HepG2 (cell line): ENCODE measurements around the gene STX4. TPM values are rescaled to one million over a fixed set of nuclear protein-coding genes. Genes with fewer than 3 reads are reported as not detected.

Experiments
- ARNT2 ChIP-seq: sonication (generic); formaldehyde crosslinking; IDR thresholded peaks from 2 replicates; pipeline ENCODE4 v1.8.0; 2022; ENCODE audit warnings: mild to moderate bottlenecking, low read depth, missing genetic modification reagents, moderate library complexity
- BRCA1 ChIP-seq: sonication (generic); formaldehyde crosslinking; IDR thresholded peaks from 2 replicates; pipeline ENCODE4 v1.4.0; 2020; ENCODE audit warnings: missing genetic modification reagents
- CC2D1A ChIP-seq: sonication (generic); formaldehyde crosslinking; IDR thresholded peaks from 2 replicates; pipeline ENCODE4 v1.8.1; 2023; ENCODE audit warnings: mild to moderate bottlenecking, missing genetic modification reagents
- EHMT2 ChIP-seq: fragments of 200-600 bp; sonication (generic); IDR thresholded peaks from 2 replicates; pipeline ENCODE4 v1.7.0; 2017; ENCODE audit warnings: antibody characterized with exemption, low read depth, low read length, borderline replicate concordance
- FOXO1 ChIP-seq: sonication (generic); formaldehyde crosslinking; IDR thresholded peaks from 2 replicates; pipeline ENCODE4 v1.4.0; 2020; ENCODE audit warnings: missing genetic modification reagents
- MBD4 ChIP-seq: IDR thresholded peaks from 2 replicates; pipeline ENCODE4 v1.6.1; 2012; ENCODE audit warnings: low read length, inconsistent platforms, borderline replicate concordance
- MED13 ChIP-seq: sonication (generic); formaldehyde crosslinking; IDR thresholded peaks from 2 replicates; pipeline ENCODE4 v1.5.0; 2020; ENCODE audit warnings: missing genetic modification reagents
- MIER2 ChIP-seq: IDR thresholded peaks from 2 replicates; pipeline ENCODE4 v1.6.1; 2016; ENCODE audit warnings: missing biosample characterization, missing genetic modification reagents
- NFYB ChIP-seq: sonication (generic); formaldehyde crosslinking; IDR thresholded peaks from 2 replicates; pipeline ENCODE4 v1.4.0; 2020; ENCODE audit warnings: missing genetic modification reagents
- NR2C2 ChIP-seq: sonication (generic); formaldehyde crosslinking; IDR thresholded peaks from 2 replicates; pipeline ENCODE4 v1.4.0; 2020; ENCODE audit warnings: missing genetic modification reagents, mild to moderate bottlenecking, moderate library complexity, borderline replicate concordance
- PITX1 ChIP-seq: sonication (generic); formaldehyde crosslinking; IDR thresholded peaks from 2 replicates; pipeline ENCODE4 v1.5.1; 2020; ENCODE audit warnings: mild to moderate bottlenecking, missing genetic modification reagents
- SAFB2 ChIP-seq: sonication (generic); formaldehyde crosslinking; IDR thresholded peaks from 2 replicates; pipeline ENCODE4 v1.5.1; 2020; ENCODE audit warnings: missing genetic modification reagents, low read depth, mild to moderate bottlenecking, borderline replicate concordance
- SALL1 ChIP-seq: sonication (generic); formaldehyde crosslinking; IDR thresholded peaks from 2 replicates; pipeline ENCODE4 v1.8.0; 2022; ENCODE audit warnings: mild to moderate bottlenecking, missing genetic modification reagents
- SIX1 ChIP-seq: sonication (generic); formaldehyde crosslinking; IDR thresholded peaks from 2 replicates; pipeline ENCODE4 v1.4.0; 2020; ENCODE audit warnings: missing genetic modification reagents, borderline replicate concordance
- STAT5B ChIP-seq: sonication (generic); formaldehyde crosslinking; IDR thresholded peaks from 2 replicates; pipeline ENCODE4 v1.4.0; 2020; ENCODE audit warnings: missing genetic modification reagents
- SYNCRIP ChIP-seq: fragments of 200-400 bp; formaldehyde crosslinking; IDR thresholded peaks from 2 replicates; pipeline ENCODE4 v1.6.1; 2018; ENCODE audit warnings: mild to moderate bottlenecking, low read depth, low read length; ENCODE audit not compliant: insufficient read depth
- TCF7L2 ChIP-seq: IDR thresholded peaks from 2 replicates; pipeline ENCODE4 v1.6.1; 2011; ENCODE audit warnings: mild to moderate bottlenecking, low read depth, low read length, moderate library complexity
- YEATS4 ChIP-seq: sonication (generic); formaldehyde crosslinking; IDR thresholded peaks from 2 replicates; pipeline ENCODE4 v1.4.0; 2020; ENCODE audit warnings: missing genetic modification reagents, borderline replicate concordance
- ZC3H4 ChIP-seq: sonication (generic); formaldehyde crosslinking; IDR thresholded peaks from 2 replicates; pipeline ENCODE4 v1.4.0; 2020; ENCODE audit warnings: missing genetic modification reagents, borderline replicate concordance
- ZFAT ChIP-seq: sonication (generic); formaldehyde crosslinking; conservative IDR thresholded peaks from 2 replicates; pipeline ENCODE4 v1.8.1; 2023; ENCODE audit warnings: missing genetic modification reagents, inconsistent platforms
- ZNF138 ChIP-seq: sonication (generic); formaldehyde crosslinking; IDR thresholded peaks from 2 replicates; pipeline ENCODE4 v1.5.0; 2020; ENCODE audit warnings: mild to moderate bottlenecking, low read depth, missing genetic modification reagents
- ZNF337 ChIP-seq: sonication (generic); formaldehyde crosslinking; IDR thresholded peaks from 2 replicates; pipeline ENCODE4 v1.5.1; 2020; ENCODE audit warnings: missing genetic modification reagents, low read depth, mild to moderate bottlenecking, borderline replicate concordance
- ZSCAN31 ChIP-seq: sonication (generic); formaldehyde crosslinking; IDR thresholded peaks from 2 replicates; pipeline ENCODE4 v1.5.0; 2020; ENCODE audit warnings: low read depth, mild to moderate bottlenecking, missing genetic modification reagents
- polyA plus RNA-seq, 8 experiments: library from polyadenylated mRNA; depleted of rRNA in 3 of 8; stranded (reverse) in 7 of 8; unstranded in 1 of 8; fragments of >200 nt; fragmentation: Illumina TruSeq in 4 of 8; extraction: Trizol in 4 of 8; gene quantifications; 2 replicates each; pipeline versions ENCODE4 v1.2.1 to v1.2.3, GENCODE V29; 2011 to 2016; ENCODE audit warnings: low read depth in 4 of 8, missing spikeins in 1 of 8, mixed read lengths in 1 of 8; ENCODE audit not compliant: insufficient read depth in 1 of 8
- total RNA-seq, 5 experiments: library from RNA; depleted of rRNA; stranded (reverse); fragments of >200 nt; fragmentation: Illumina TruSeq; extraction: Trizol; gene quantifications; 2 replicates each; pipeline ENCODE4 v1.2.3, GENCODE V29; 2016; ENCODE audit warnings: low read depth in 1 of 5
- TF ChIP-seq, protein P1 (sequence below): sonication (generic); formaldehyde crosslinking; IDR thresholded peaks from 2 replicates; pipeline ENCODE4 v1.4.0; 2020; ENCODE audit warnings: missing genetic modification reagents, borderline replicate concordance
- TF ChIP-seq, protein P2 (sequence below): sonication (generic); formaldehyde crosslinking; IDR thresholded peaks from 2 replicates; pipeline ENCODE4 v1.4.0; 2020; ENCODE audit warnings: missing genetic modification reagents
- TF ChIP-seq, protein P3 (sequence below): fragments of 450-650 bp; IDR thresholded peaks from 2 replicates; pipeline ENCODE4 v1.6.1; 2017

Gene STX4
- total and polyA plus RNA-seq, 2 of the 13 experiments (the other 11 are each of a cell fraction or from before 2014, with no cell fraction given) = 29.2 to 34.6 TPM

DNA sequence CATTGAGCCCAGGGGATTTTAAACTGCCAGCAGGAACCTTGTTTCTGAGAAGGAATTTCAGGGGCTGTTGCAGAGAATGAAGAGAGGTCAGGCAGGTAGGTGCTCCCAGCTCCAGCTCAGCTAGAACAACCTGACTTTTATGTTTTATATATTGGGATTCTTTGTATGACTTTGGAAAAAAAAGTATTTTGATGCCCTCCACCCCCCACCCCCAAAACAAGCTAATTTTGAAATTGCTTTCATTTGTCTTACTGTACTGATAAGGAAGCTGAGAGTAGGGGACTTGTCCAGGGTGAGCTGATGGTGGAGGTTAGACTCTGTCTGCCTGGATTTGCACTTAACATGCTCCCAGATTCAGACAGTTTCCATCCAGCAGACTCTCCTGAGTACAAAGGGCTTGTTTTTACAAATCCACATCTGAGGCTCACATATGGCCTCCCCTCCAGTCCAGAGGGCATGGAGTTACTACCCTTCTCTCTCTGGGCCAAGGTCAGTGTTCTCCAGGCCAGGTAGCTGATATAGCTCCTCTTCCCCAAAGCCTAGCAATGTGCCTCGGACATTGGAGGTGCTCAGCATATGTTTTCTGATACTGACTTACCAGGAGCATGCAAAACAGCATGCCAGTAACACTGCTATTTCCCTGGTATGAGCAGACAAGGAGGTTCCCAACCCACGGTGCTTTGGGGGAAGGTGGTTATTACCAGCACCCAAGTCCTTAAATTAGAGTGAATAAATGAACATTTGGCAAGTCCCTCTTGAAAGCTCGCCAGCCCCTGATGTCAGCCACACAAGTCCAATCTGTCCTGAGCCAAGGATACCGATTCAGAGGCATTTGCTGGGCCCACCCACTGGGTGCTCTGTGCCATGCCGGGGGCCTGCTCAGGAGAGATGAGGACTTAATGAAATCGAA is 34.3 kb upstream of the STX4 start (continued):
- no peak for TF ChIP-seq ZNF138 (CRISPR knock-in tag)
- TF ChIP-seq CC2D1A (CRISPR knock-in tag) = no peak
- no peak for TF ChIP-seq BRCA1 (CRISPR knock-in tag)
- TF ChIP-seq NR2C2 (CRISPR knock-in tag) = peak; percentile 57; the same call in 1 of the 2 replicates
- TF ChIP-seq SIX1 = no peak; the same call in 1 of the 2 replicates
- no peak for TF ChIP-seq SAFB2 (CRISPR knock-in tag)
- TF ChIP-seq FOXO1 (CRISPR knock-in tag) = peak; percentile 89; the same call in 1 of the 2 replicates
- TF ChIP-seq ZNF337 (CRISPR knock-in tag) = peak; percentile 96
- no peak for TF ChIP-seq MBD4
- no peak for TF ChIP-seq SYNCRIP
- peak; percentile 29; the same call in 1 of the 2 replicates for TF ChIP-seq ZSCAN31 (CRISPR knock-in tag)
- TF ChIP-seq YEATS4 (CRISPR knock-in tag) = no peak
- TF ChIP-seq ZC3H4 (CRISPR knock-in tag) = no peak
- TF ChIP-seq EHMT2 = no peak
- no peak for TF ChIP-seq ZFAT
- peak; percentile 90 for TF ChIP-seq PITX1 (CRISPR knock-in tag)
- TF ChIP-seq STAT5B (CRISPR knock-in tag) = no peak
- TF ChIP-seq NFYB (CRISPR knock-in tag) = no peak
- TF ChIP-seq, protein P1, sequence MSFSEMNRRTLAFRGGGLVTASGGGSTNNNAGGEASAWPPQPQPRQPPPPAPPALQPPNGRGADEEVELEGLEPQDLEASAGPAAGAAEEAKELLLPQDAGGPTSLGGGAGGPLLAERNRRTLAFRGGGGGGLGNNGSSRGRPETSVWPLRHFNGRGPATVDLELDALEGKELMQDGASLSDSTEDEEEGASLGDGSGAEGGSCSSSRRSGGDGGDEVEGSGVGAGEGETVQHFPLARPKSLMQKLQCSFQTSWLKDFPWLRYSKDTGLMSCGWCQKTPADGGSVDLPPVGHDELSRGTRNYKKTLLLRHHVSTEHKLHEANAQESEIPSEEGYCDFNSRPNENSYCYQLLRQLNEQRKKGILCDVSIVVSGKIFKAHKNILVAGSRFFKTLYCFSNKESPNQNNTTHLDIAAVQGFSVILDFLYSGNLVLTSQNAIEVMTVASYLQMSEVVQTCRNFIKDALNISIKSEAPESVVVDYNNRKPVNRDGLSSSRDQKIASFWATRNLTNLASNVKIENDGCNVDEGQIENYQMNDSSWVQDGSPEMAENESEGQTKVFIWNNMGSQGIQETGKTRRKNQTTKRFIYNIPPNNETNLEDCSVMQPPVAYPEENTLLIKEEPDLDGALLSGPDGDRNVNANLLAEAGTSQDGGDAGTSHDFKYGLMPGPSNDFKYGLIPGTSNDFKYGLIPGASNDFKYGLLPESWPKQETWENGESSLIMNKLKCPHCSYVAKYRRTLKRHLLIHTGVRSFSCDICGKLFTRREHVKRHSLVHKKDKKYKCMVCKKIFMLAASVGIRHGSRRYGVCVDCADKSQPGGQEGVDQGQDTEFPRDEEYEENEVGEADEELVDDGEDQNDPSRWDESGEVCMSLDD (CRISPR knock-in tag) = no peak; the same call in 1 of the 2 replicates
- TF ChIP-seq, protein P2, sequence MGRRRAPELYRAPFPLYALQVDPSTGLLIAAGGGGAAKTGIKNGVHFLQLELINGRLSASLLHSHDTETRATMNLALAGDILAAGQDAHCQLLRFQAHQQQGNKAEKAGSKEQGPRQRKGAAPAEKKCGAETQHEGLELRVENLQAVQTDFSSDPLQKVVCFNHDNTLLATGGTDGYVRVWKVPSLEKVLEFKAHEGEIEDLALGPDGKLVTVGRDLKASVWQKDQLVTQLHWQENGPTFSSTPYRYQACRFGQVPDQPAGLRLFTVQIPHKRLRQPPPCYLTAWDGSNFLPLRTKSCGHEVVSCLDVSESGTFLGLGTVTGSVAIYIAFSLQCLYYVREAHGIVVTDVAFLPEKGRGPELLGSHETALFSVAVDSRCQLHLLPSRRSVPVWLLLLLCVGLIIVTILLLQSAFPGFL = 0 out of 2 replicates have a peak, but pooled peaks have one; percentile 51
- TF ChIP-seq, protein P3, sequence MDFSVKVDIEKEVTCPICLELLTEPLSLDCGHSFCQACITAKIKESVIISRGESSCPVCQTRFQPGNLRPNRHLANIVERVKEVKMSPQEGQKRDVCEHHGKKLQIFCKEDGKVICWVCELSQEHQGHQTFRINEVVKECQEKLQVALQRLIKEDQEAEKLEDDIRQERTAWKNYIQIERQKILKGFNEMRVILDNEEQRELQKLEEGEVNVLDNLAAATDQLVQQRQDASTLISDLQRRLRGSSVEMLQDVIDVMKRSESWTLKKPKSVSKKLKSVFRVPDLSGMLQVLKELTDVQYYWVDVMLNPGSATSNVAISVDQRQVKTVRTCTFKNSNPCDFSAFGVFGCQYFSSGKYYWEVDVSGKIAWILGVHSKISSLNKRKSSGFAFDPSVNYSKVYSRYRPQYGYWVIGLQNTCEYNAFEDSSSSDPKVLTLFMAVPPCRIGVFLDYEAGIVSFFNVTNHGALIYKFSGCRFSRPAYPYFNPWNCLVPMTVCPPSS = no peak
- TF ChIP-seq TCF7L2 = no peak; the same call in 1 of the 2 replicates
- TF ChIP-seq ARNT2 (CRISPR knock-in tag) = 0 out of 2 replicates have a peak, but pooled peaks have one; percentile 56
- TF ChIP-seq SALL1 (CRISPR knock-in tag) = peak; percentile 82
- TF ChIP-seq MED13 = no peak
- 0 out of 2 replicates have a peak, but pooled peaks have one; percentile 28 for TF ChIP-seq MIER2 (CRISPR knock-in tag)
